Right hindlimb (tissue), 1 donor: ENCODE results near the gene UPK2.
A peak's percentile ranks its signal among the peaks of the same experiment; 100 is the strongest.

ENCODE experiments used
- DNase-seq: peaks from one replicate; pipeline ENCODE4 v3.0.0-alpha.2; 2018

The UPK2 gene

DNA sequence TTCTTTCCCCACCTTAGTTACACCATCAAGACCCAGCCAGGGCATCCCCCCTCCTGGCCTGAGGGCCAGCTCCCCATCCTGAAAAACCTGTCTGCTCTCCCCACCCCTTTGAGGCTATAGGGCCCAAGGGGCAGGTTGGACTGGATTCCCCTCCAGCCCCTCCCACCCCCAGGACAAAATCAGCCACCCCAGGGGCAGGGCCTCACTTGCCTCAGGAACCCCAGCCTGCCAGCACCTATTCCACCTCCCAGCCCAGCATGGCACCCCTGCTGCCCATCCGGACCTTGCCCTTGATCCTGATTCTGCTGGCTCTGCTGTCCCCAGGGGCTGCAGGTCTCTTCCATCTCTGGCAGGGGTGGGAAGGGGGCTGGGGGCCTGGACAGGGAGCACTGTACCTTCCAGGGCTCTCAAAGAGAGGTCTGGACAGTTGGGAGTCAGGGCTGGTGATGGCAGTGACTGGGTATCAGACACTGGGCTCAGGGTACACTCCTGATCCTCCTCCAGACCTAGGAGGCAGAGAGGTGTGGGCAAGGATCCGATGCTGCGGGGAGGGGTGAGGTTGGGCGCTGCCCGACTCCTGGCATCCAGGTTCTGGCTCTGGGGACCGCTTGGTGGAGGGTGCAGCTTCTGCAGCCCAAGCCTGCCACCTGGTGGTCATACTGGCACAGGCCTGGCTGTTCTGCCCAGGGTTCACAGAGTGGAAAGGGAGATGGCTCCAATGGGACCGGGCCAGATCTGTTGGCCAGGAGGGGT lies at the start of gene UPK2:
Gene UPK2, plus strand, starts transcription at position 205 of the 753 bp plus-strand sequence. Its CDS starts 53 bp downstream, at position 258.
- DNase-seq = peak; percentile 85

DNA sequence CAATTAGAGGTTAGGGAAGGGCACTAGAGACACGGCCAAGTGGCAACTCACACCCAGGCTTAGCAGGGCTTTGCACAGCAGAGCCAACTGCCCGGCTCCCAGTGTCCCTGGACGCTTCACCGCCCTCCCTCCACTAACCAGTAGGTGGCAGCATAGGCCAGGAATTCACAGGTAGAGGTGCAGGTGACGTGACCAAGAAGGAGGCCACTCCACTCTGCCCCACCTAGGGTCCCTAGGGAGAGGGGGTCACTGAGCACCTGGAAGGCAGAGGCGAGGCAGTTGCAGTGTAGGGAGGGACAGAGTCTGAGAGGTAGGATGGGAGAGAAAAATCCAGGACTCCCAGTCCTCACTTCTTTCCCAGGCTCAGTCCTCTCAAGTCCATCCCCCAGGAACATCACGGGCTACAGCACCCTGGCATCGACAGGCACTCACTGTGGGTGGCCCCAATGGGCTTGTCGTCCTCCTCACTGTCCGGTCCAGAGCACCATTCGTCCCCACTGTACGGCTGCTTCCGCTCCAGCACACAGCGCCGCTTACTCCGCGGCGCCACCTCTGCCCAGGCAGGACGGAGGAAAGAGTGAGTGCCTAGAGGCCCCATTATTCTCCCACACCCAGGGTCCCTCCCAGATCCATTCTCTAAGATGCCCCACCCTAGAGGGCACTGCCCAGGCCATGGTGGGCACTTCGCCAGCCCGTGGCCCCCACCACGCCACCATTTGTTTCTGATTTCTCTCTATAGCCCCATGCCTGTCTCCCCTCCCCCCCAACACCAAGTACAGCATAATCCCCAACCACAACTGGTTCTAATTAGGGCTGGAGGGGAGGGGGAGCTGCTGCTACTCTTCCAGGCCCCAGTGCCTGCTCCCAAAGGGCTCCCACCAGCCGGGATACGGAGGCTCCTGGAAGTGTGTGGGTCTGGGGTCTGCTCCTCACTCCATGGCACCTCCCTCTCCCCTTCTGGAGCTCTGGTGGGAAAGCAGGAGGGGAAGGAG lies 48.8 kb upstream of the UPK2 start:
- peak; percentile 88 for DNase-seq

DNA sequence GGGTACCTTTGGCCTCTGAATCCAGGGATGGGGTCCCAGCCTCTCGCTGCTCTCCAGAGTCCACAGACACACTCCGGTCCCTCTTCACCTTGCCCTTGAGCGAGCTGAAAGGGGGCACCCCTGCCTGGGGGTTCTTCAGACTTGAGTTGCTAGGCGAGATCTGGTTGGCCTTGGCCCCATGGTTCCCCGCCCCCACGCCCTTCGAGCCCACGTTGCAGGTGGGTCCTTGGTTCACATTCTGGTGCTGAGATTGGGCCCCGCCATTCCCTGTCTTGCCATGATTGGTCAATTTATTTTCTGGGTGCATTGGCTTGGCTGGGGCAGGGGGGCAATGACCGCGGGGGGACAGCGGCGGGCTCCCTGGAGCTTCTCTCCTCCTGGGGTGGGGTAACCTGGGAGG lies 47.8 kb upstream of the UPK2 start:
- no peak for DNase-seq

DNA sequence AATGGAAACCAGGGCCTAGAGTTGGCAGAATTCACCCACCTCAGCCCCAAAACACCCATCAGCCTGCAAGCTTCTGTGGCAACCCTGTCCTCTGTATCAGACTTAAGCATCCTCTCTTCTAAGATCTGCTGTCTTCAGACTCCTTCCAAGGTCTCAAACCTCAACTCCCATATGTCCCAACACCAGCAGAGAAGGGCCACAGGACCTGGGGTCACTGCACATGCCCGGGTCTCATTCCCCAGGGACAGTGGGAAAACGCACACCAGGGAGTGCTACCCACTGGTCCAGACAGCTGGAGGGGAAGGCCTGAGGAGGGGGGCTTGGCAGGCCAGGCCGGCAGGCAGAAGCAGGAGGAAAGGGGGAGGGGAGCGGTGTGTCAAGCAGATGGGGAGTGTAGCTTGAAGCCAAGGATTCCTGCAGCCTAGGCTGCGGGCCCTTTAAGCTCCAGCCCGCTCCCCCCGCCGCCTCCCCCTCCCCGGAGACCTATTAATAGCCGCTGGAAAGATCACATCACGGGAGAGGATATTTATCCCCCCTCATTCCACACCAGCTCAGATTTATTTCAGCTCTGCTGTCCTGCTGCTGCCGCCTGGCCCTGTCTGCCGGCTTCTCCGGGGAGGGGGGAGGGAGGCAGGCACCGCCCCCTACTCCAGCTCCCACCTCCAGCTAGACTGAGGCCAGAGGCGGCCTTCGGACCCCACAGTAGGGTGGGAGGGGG lies 47.0 kb upstream of the UPK2 start:
- DNase-seq = peak; percentile 97

DNA sequence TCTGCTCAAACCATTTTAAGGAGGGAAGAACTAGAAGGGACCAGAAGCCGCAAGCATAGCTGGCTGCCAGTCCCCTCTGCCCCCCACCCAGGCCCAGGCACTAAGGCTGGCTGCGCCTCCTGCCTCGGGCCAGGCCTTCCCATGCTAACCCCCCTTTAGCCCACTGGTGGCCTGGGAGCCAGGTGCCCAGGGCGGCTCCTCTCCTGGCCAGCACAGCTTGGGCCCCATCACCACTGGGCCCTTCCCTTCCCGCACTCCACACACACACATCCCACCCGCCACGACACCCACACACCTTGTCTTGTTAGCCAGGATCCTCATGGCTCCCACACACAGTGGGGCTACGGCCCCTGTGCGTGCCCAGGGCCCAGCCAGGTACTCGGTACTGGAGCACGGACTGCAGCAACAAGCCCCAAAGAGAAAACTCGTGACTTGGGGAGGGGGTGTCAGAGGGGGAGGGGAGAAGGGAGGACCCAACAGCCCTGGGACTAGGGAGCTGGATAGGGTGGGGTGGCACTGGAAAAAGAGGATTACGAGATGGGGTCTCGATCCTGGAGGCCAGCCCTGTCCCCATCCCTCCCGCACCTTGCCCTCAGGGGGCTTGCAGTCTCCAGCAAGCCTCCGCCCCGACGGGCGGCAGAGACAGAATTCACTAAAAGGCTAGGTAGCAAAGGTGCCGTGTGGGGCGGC lies 46.3 kb upstream of the UPK2 start:
- DNase-seq = no peak

DNA sequence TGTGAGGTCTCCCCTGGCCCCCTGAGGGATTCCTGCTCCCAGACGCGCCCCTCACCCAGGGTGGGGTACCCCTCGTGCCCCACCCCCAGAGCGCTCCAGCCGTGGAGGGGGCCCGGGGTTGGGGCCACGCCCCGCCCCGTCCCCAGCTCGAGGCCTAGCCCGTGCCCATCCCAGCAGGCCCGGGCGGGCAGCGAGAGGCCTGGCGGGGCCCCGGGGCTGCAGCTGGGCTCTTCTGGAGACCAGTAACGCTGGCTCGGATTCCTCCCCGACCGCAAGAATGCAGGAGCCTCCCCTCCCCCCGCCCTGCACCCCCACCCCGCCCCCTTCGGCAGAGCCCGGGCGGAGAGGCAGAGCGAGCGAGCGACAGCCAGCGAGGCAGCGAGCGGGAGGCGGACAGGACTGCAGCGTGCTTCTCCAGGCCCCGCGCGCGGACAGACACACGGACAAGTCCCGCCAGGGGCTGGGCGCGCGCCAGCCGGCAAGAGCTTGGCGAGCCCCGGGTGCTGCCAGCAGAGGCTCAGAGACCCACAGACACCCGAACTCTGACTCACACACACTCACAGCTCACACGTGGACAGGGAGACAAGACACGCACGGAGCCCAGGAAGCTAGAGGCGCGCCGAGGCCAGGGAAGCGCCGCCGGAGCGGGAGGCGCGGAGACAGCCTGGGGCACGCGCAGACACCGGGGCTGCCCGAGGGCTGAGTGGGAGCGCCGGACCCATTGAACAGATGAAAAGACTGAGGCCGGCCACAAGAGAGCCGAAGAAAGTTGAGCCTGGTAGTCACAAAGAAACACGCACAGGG lies 45.6 kb upstream of the UPK2 start:
- peak; percentile 95 for DNase-seq

DNA sequence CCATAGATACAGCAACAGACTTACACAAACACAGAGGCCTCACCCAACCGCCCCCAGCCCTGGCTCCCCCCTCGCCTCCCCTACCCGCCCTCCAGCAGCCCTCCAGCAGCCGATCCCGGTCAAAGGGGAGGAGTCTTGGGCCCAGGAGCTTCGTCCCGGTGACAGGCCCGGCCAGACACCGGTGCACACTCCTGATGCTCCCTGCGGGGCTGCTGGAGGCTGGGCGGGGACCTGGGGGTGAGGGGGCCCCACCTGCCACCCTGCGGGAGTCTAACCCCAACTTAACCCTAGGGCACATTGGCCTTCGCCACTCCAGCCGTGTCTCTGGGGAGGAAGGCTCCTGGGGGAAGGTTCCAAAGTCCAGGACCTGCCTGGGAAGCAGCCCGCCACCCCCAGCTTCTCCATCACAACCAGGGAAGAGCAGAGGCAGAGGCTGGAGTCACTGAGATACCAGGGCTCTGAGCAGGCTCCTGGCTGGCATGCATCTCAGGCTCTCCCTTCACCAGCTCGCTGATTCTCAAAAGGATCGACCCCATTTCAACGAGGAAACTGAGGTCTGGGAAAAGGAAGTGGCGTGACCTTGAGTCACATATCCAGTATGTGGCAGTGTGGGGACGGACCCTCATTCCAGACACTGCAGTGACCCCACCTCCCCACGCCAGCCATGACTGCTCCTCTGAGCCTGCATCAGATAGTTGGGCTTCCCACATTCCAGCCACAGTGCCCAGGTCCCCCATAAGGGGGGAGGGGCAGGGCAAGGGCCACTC lies 44.8 kb upstream of the UPK2 start:
- no peak for DNase-seq

DNA sequence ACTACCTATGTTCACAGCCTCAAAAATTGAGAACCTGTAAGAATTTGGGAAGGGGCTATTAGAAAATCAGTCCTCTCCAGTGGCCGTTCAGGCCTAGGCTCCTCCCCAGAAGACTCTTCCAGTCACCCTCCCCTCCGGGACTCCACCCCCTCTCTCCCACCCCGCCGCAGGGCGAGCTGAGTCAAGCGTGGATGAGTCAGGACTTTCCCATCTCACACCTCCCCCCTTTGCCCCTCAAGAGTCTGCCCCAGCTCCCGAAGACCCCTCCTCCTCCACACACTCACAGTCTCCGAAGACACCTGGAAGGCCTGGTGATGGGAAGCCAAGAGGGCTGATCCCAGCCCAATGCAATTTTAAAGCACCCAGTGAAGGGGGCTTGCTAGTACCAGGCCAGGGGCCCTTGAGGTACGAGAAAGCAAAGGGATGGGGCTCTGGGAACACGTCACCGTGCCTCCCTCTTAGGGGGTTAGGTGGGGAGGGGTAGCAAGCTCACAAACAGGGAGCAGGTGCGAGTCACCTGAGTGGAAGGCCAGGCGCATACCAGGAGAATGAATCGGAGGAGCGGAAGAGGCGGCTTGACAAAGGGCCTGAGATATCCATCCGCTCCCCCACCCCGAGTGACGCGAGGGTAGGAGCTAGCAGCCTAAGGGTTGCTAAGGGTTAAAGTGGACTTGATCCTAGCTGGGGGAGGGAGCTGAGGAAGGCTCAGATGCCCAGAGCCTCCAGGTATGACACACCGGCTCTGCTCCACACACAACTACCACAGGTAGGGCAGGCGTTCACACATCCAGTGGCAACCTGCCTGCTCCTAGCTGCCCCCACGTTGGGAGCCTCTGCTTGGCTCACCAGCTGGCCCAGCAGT lies 44.0 kb upstream of the UPK2 start:
- peak; percentile 83 for DNase-seq

DNA sequence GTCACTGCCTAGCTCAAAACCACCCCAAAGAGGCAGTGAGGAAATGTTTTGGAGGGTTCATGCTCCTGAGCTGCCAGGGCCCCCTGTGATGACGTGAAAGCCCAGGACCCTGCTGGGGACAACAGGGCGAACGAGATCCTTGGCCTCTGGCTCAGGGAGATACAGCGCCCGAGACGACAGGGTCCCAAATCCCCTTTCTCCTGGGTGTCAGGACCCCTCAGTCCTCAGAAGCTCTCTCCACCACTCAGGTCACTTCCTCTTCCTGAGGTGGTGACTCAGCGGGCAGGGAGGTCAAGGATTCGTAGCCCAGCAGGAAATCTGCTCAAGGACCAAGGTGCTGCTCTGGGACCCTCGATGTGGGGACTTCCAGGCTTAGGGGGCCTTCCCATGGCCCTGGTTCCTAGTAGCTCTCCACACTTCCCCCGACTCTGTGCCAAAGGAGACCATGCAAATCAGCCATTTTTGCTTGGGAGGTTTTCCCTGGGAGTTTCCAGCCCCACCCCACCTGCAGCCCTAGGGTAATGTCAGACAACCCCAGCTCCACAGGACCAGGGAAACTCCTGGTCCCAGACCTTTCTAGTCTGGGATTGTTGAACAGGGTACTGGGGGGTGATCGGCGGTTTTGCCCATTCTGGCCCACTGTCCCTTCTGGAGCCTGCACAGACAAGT lies 43.2 kb upstream of the UPK2 start:
- DNase-seq = no peak

DNA sequence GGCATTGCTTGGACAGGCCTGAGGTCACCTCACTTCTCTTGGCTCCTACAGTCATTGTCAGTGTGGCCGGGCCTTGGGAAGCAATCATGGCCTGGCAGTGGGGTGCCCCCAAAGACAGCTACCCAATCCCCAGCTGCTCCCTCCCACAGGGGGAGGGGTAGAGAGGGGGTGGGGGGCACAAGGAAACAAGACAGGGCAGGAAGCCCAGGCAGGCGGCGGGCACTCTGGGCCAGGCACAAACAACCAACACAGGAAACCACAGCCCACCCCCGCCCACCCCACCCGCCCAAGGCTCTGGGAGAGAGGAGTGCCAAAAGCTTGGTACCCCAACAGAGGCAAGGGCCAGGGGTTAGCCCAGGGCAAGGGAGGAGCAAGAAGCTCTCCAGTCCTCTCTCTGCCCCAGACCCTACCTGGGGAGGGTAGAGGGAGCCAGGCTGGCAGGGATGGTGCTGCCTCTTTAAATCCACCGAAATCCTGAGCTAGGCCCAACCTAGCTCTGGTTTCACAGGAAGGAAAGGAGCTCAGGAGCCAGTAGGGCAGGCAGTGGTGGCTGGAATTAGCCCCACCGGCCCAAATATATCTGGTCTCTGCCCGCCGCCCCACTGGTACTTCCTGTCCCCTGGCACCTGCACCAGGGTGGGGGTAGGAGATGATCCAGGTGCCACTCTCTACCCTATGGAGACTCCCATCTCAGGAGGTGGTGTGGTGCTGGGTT lies 42.5 kb upstream of the UPK2 start:
- peak; percentile 41 for DNase-seq

DNA sequence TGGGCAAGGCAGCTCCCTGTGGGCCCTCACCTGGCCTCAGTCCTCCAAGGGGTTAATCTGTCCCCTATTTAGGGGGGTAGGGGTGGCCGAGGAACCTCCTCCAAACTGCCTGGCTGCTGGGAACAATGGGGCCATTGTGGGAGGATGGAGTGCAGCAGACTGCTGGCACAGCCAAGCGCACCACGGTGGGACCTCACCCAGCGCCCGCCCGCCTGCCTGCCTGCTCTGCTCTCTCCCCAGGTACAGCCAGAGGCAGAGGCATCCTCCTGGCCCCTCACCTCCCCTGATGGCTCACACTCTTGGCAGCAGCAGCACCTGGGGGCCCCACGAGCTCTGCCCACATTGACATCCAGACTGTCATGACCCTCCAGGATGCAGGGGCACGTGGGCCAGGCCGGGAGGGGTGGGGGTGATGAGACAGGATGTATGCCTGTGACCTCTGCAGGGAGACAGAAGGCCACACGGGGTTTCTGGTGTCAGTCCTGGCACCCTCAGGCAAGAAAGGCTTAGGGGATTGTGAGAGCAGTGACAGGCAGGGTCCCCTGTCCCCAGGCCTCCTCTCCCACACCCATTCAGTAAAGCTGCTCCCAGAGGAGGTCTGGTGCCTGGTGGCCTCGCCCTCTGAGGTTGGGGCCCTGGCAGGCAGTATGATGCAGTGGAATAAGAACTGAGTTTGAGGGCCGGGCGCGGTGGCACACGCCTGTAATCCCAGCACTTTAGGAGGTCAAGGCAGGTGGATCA lies 41.8 kb upstream of the UPK2 start:
- DNase-seq = no peak

DNA sequence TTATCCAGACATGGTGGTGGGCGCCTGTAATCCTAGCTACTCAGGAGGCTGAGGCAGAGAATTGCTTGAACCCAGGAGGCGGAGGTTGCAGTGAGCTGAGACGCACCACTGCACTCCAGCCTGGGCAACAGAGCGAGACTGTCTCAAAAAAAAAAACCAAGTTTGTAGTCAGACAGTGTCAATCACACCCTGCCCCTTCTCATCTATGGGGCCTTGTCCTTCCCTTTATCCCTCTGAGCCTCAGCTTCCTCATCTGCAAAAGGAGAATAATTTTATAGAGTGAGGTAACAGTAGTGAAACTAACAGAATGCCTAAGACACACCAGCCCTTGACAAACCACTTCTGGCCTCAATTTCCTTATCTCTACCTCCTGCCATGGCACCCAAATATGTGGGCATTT lies 41.1 kb upstream of the UPK2 start:
- no peak for DNase-seq

DNA sequence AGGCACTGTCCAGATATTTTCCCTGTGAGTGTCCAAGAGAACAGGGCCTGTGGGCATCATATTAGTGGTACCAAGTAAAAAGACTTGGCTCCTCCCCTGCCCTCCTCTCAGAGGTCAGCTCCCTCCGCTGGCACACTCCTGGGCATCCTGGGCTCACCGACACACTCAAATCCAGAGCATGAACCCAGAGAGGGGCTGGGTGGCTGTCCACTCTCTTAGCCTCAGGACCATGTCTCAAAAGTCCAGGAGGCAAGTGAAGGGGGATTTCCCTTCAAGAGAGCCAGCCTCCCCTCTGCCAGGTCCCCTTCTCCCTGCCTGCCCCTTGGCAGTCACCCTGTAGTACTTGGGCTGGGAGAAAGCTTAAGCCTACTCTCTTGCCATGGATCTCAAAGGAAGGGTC lies 40.7 kb upstream of the UPK2 start:
- DNase-seq = no peak

DNA sequence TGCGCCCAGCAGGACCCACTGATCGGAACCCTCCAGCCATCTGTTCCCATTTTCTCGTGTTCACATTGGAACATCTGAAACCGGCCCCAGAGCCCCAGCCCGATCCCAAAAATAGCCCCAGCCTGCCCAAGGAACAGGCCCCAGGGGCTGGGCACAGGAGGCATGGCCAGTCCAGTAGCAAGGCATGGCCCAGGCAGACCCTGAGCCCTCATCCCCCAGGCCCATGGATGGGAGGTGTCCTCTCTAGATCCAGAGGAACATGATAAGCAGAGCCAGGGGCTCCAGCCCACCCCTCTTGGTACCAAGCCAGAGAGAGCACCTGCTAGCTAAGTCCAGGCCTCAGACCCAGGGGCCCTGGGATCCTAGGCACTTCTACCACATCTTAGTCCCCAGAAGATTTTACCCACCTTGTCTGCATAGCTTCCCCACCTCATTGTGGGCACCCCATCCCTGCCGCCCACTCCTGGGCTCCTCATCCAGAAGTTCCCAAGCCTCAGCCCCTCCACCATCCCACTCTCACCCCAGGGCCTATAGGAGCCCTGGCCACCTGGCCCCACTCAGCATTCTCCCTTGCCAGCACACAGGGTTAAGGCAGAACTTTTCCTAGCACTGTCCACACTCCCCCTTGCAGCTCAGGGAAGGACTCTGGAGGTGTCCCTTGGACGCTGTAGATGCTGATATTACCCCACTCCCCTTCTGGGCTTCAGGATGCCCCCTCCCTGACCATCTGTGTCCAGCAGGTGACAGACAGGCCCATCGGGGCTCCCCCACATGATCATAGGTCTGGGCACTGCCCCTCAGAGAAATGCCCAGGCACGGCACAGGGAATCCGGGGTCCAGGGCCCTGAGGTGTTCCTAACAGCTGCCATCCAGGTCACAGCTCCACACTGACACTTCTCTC lies 39.9 kb upstream of the UPK2 start:
- DNase-seq = no peak

DNA sequence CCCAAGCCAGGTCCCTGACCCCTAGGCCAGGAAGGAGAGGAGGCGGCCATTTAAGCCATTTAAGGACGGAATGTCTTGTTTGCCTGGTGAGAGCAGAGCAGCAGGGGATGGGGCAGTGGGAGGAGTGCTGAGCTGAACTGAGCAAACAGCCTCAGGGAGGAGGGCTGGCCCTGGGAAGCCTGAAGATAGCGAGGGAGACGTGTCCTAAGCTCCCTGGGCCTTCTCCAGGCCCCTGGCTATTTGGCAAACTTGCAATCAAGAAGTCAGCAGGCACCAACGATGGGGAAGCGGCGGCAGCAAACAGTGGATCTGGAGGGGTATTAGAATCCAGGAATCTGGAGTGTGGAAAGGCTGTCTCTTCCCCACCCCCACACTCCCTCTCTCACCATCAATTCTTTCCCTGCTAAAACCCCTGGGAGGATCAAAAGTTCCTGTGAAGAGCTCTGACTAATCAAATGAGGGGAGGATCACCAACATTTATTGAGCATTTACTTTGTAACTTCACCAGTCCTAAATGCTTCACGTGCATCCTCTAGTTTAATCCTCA lies 39.2 kb upstream of the UPK2 start:
- no peak for DNase-seq

DNA sequence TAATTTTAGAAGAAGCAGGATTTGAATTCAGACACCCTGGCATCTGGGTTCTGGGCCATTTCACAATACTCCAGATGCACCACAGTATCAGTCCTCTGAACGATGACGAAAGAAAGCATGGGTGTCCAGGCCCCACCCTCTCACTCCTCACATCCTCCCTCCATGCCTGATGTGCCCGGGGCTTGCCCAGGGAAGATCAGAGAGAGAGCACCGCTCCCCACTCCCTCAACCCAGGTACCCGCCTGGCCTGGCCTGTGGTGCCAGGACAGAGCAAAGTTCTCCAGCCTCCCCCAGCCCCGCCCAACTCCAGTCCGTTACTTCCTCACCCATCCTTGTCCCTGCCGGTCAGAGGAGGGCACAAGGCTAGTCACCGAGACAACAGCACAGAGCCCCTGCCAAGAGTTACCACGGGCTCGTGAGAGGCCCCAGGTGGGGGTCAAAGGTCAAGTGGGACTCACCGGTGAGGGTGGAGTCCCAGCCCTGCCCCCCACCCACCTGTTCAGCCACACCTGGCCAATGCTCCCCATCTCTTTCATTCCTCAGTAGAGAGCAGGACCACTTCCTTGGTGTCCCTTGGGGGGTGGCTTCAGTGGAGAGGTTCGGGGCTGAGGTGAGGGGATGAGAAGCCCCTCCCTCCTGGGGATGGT lies 38.5 kb upstream of the UPK2 start:
- no peak for DNase-seq
